SK-N-SH (cell line): ENCODE measurements around the gene FKBP9. TPM values are rescaled to one million over a fixed set of nuclear protein-coding genes. Genes with fewer than 3 reads are reported as not detected.

ENCODE experiments used
- CTCF ChIA-PET: fragments of 300-600, 350-600 bp; formaldehyde crosslinking; extraction: SDS; loops from one replicate; lab custom pipeline; 2021; lab: Yijun Ruan, JAX
- POLR2A ChIA-PET: fragments of 350-600 bp; sonication (Branson Sonifier 250); formaldehyde crosslinking; extraction: SDS; loops from one replicate; lab custom pipeline; 2020; ENCODE audit warnings: antibody characterized with exemption, inconsistent platforms; lab: Yijun Ruan, JAX
- DNase-seq: peaks from one replicate; pipeline ENCODE4 v3.0.0; 2012
- H2AFZ ChIP-seq: fragments of 200-600 bp; sonication (generic); 2 replicates; pipeline ENCODE4 v1.8.1; 2016; ENCODE audit warnings: antibody characterized with exemption, mild to moderate bottlenecking, low read depth
- H3F3A ChIP-seq: fragments of 200-600 bp; sonication (generic); replicated peaks from 2 replicates; pipeline ENCODE3; 2016; ENCODE audit warnings: antibody characterized with exemption, mild to moderate bottlenecking; ENCODE audit not compliant: insufficient read depth
- H3K27ac ChIP-seq, 2 experiments: fragments of 200-500 bp in 1 of 2; fragments of 200-600 bp in 1 of 2; sonication (Bioruptor generic) in 1 of 2; sonication (generic), shearing (Covaris generic) in 1 of 2; 2 replicates each; pipeline versions ENCODE4 v1.5.1 to v1.6.1; 2014 to 2016; ENCODE audit warnings: low read depth in 2 of 2, inconsistent platforms in 1 of 2, low read length in 1 of 2, mild to moderate bottlenecking in 1 of 2, mixed read lengths in 1 of 2
- H3K27me3 ChIP-seq: fragments of 200-600 bp; sonication (generic), shearing (Covaris generic); 2 replicates; pipeline ENCODE4 v1.6.1; 2016; ENCODE audit warnings: mixed run types; ENCODE audit not compliant: insufficient read depth
- H3K36me3 ChIP-seq, 2 experiments: fragments of 200-500 bp in 1 of 2; fragments of 200-600 bp in 1 of 2; sonication (Bioruptor generic) in 1 of 2; sonication (generic) in 1 of 2; replicated peaks in 1 of 2; 2 replicates each; pipeline versions ENCODE3 to v1.5.1; 2014 to 2016; ENCODE audit warnings: low read length in 1 of 2, mild to moderate bottlenecking in 1 of 2; ENCODE audit not compliant: insufficient read depth in 2 of 2, control insufficient read depth in 1 of 2
- H3K4me1 ChIP-seq, 2 experiments: fragments of 200-500 bp in 1 of 2; fragments of 200-600 bp in 1 of 2; sonication (Bioruptor generic) in 1 of 2; sonication (generic), shearing (Covaris generic) in 1 of 2; 2 replicates each; pipeline versions ENCODE4 v1.5.1 to v1.6.1; 2014 to 2016; ENCODE audit warnings: low read depth in 1 of 2, low read length in 1 of 2, mixed run types in 1 of 2; ENCODE audit not compliant: insufficient read depth in 2 of 2, control insufficient read depth in 1 of 2
- H3K4me2 ChIP-seq: fragments of 200-600 bp; sonication (generic), shearing (Covaris generic); 2 replicates; pipeline ENCODE4 v1.6.1; 2017; ENCODE audit warnings: mixed run types
- H3K4me3 ChIP-seq, 2 experiments: fragments of 200-500 bp in 1 of 2; fragments of 200-600 bp in 1 of 2; sonication (Bioruptor generic) in 1 of 2; sonication (generic), shearing (Covaris generic) in 1 of 2; 2 replicates each; pipeline versions ENCODE4 v1.5.1 to v1.8.1; 2014 to 2016; ENCODE audit warnings: low read depth in 2 of 2, inconsistent platforms in 1 of 2, low read length in 1 of 2, mild to moderate bottlenecking in 1 of 2, mixed read lengths in 1 of 2, moderate library complexity in 1 of 2
- H3K79me2 ChIP-seq: fragments of 200-600 bp; sonication (generic); 2 replicates; pipeline ENCODE4 v1.8.1; 2017; ENCODE audit warnings: mild to moderate bottlenecking; ENCODE audit not compliant: insufficient read depth
- H3K9ac ChIP-seq: fragments of 200-600 bp; sonication (generic); 2 replicates; pipeline ENCODE4 v1.6.1; 2017; ENCODE audit warnings: mixed run types
- H3K9me2 ChIP-seq: fragments of 200-600 bp; sonication (generic); 2 replicates; pipeline ENCODE4 v1.6.1; 2017; ENCODE audit warnings: mixed run types
- H3K9me3 ChIP-seq: fragments of 200-600 bp; sonication (generic); 2 replicates; pipeline ENCODE4 v1.6.1; 2017; ENCODE audit warnings: mixed run types, mild to moderate bottlenecking, moderate library complexity
- H4K20me1 ChIP-seq: fragments of 200-600 bp; sonication (generic); 2 replicates; pipeline ENCODE4 v1.6.1; 2017; ENCODE audit warnings: mild to moderate bottlenecking, mixed run types; ENCODE audit not compliant: insufficient read depth
- CHD2 ChIP-seq: fragments of 150-350 bp; IDR thresholded peaks from 2 replicates; pipeline ENCODE4 v1.6.1; 2018; ENCODE audit warnings: low read length; ENCODE audit not compliant: partially characterized antibody
- JUND ChIP-seq: IDR thresholded peaks from 2 replicates; pipeline ENCODE4 v1.4.0; 2012
- MEF2A ChIP-seq: IDR thresholded peaks from 2 replicates; pipeline ENCODE4 v1.4.0; 2012; ENCODE audit warnings: low read depth, borderline replicate concordance
- MXI1 ChIP-seq: IDR thresholded peaks from 2 replicates; pipeline ENCODE4 v1.6.1; 2012; ENCODE audit warnings: mild to moderate bottlenecking, low read depth, low read length, improper control_type of control experiment
- NFIC ChIP-seq: IDR thresholded peaks from 2 replicates; pipeline ENCODE4 v1.4.0; 2012; ENCODE audit warnings: borderline replicate concordance
- NRF1 ChIP-seq: IDR thresholded peaks from 2 replicates; pipeline ENCODE4 v1.6.1; 2012; ENCODE audit warnings: low read depth, mild to moderate bottlenecking, low read length
- SMC3 ChIP-seq: IDR thresholded peaks from 2 replicates; pipeline ENCODE4 v1.6.1; 2012; ENCODE audit warnings: low read depth, low read length, improper control_type of control experiment
- TCF12 ChIP-seq: IDR thresholded peaks from 2 replicates; pipeline ENCODE4 v1.4.0; 2012
- YY1 ChIP-seq: IDR thresholded peaks from 2 replicates; pipeline ENCODE4 v1.4.0; 2012; ENCODE audit warnings: low read depth, mild to moderate bottlenecking
- WGBS: methylation state at CpG from one replicate; pipeline ENCODE4 v1.1.6; 2017; ENCODE audit warnings: low lambda C conversion rate; 5-methylcytosine and 5-hydroxymethylcytosine counted together
- polyA plus RNA-seq, 3 experiments: library from polyadenylated mRNA; depleted of rRNA; stranded (reverse); fragments of >200 nt; gene quantifications; 2 replicates each; pipeline ENCODE4 v1.2.3, GENCODE V29; 2012

FKBP9 gene
- polyA plus RNA-seq, 1 of the 3 experiments (the other 2 are of a cell fraction), result 211 TPM

DNA sequence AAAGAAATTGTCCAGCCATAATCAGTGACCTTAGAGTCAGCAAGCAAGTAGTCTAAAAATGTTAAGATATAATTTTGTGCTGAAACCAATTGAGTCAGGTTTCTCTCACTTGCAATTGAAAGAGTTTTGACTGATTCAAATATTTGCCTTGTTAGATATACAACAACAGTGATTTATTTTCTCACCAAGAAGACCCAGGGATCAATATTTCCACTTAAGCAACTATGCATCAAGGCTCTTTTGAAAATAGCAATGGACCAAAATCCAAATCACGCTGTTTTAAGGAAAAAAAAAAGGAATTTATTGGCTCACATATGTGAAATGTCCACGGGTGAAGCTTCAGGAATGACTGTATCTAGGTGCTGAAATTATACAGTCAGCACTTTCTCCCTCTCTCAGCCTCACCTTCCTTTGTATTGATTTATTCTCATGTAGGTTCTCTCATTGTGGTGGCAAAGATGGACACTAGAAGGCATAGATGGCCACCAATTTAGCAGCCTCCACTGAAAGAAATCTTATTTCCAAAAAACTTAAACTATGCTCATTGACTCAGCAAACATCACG lies 9.7 kb upstream of the FKBP9 start:
- no peak overlapping the region for H3K27ac ChIP-seq
- H3K36me3 ChIP-seq, result no peaks in the 10 kb centered on the region
- no peaks in the 10 kb centered on the region for H3K27me3 ChIP-seq
- no peaks in the 10 kb centered on the region for H4K20me1 ChIP-seq
- POLR2A ChIA-PET, result no interaction called here
- TF ChIP-seq YY1 (no peak), CHD2 (no peak), MXI1 (no peak), NFIC (no peak)
- TF ChIP-seq, all 33 proteins: peak for 0
- H3K4me3 ChIP-seq, result no peak overlapping the region
- CTCF ChIA-PET, result interaction anchor here (0.8 to 1.7 kb wide), 5 partner anchors 40 to 162 kb away, joined by 3 to 6 read pairs (median 3); partner anchors contain the start of gene RP9
- H2AFZ ChIP-seq, result no peak overlapping the region
- DNase-seq, result no peak
- H3F3A ChIP-seq, result peaks cover 7% of the 10 kb centered on the region
- H3K79me2 ChIP-seq, result peaks cover under 1% of the 10 kb centered on the region; the same call in 1 of the 2 replicates
- H3K4me1 ChIP-seq, result no peaks in the 10 kb centered on the region; a peak in 1 of 4 replicates
- H3K4me2 ChIP-seq, result no peak overlapping the region
- no peak overlapping the region for H3K9ac ChIP-seq
- peaks cover 4% of the 10 kb centered on the region; the same call in 1 of the 2 replicates for H3K9me3 ChIP-seq
- H3K9me2 ChIP-seq, result no peaks in the 10 kb centered on the region
- WGBS, result 53% methylated on average over 3 of the region's 3 CpGs

DNA sequence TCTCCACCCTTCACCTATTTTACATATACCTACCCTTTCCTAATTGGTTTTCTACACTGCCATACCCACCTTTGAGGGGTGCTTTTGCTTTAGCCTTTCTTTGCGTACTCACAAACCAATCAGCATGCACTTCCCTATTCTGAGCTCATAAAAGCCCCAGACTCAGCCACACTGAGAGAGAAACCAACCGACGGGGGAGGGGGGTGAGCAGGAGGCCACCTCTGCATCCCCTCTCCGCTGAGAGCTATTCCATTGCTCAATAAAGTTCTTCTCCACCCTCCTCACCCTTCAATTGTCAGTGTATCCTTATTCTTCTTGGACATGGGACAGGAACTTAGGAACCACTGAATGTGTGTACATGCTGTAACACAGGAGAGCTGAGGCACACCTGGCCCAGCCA lies 9.0 kb upstream of the FKBP9 start:
- no peak for DNase-seq
- Histone ChIP-seq H3K4me1 (no peaks in the 10 kb centered on the region; a peak in 1 of 4 replicates), H2AFZ (no peak overlapping the region), H4K20me1 (no peaks in the 10 kb centered on the region), H3K9me2 (no peaks in the 10 kb centered on the region), H3F3A (peaks cover 5% of the 10 kb centered on the region), H3K27ac (no peak overlapping the region), H3K27me3 (no peaks in the 10 kb centered on the region), H3K79me2 (no peaks in the 10 kb centered on the region), H3K36me3 (no peaks in the 10 kb centered on the region), H3K9ac (no peak overlapping the region), H3K4me3 (no peak overlapping the region), H3K4me2 (no peak overlapping the region), H3K9me3 (peaks cover 4% of the 10 kb centered on the region; the same call in 1 of the 2 replicates)
- ChIA-PET CTCF (interaction anchor here (0.8 to 1.7 kb wide), 5 partner anchors 40 to 161 kb away, joined by 3 to 6 read pairs (median 3); partner anchors contain the start of gene RP9), POLR2A (no interaction called here)
- TF ChIP-seq YY1 (no peak), MEF2A (no peak)
- 64% methylated on average over 4 of the region's 4 CpGs for WGBS

DNA sequence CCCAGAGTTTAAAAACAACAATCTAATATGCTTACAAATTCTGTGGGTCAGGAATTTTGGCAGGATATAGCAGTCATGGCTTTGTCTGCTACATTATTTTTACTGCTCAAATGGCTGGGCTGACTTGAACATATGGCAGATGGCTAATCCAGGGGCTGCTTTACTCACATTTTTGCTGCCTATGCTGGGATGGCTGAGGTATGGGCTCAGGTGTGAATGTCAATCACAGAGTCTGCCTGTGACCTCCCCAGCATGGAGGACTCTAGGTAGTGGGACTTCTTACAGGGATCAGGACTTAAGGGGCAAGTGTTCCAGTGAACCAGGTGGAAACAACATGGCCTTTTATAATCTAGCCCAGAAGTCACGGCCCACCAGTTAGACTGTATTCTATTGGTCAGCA lies 4.4 kb upstream of the FKBP9 start:
- Histone ChIP-seq H2AFZ (no peak overlapping the region), H3K27ac (no peak overlapping the region), H3K4me3 (no peak overlapping the region), H3K9me2 (no peaks in the 10 kb centered on the region), H3K9ac (no peak overlapping the region), H3K4me1 (peaks cover 0 to 6% of the 10 kb centered on the region in 2 experiments; a peak in 1 of 4 replicates), H3K79me2 (peaks cover 12% of the 10 kb centered on the region; the same call in 1 of the 2 replicates), H4K20me1 (no peaks in the 10 kb centered on the region), H3K36me3 (no peaks in the 10 kb centered on the region), H3K4me2 (no peak overlapping the region), H3K9me3 (peaks cover 4% of the 10 kb centered on the region; the same call in 1 of the 2 replicates), H3F3A (no peaks in the 10 kb centered on the region), H3K27me3 (no peaks in the 10 kb centered on the region)
- ChIA-PET POLR2A (no interaction called here), CTCF (no interaction called here)
- TF ChIP-seq JUND, result no peak
- no peak for TF ChIP-seq NRF1
- no peak for TF ChIP-seq TCF12
- TF ChIP-seq SMC3, result no peak
- DNase-seq, result no peak
- 100% methylated on average over 1 of the region's 1 CpG for WGBS
